ENCODE data around the gene PROSER3. TPM values are rescaled to one million over a fixed set of nuclear protein-coding genes. Genes with fewer than 3 reads are reported as not detected.

Gene PROSER3
- total and polyA plus RNA-seq, 9 donors, result 3.9 to 14.6 (median 11.1) TPM

DNA sequence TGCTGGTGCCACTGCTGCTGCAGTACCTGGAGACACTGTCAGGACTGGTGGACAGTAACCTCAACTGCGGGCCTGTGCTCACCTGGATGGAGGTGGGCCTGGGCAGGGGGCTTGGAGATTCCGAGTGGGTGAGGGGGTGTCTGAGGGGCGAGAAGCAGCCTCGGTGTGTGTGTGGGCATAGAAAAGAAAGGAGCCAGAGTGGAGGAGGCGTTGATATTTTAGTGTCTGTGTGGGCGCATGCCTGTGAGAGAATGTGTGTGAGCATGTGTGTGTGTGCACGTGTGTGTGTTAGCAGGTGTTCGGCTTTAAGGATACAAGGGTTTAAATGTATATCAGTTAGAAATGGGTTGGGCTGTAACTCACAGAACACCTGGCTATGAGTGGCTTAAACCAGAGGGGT, 21.1 kb downstream of the PROSER3 start:
- H3K27me3 ChIP-seq (ENCODE audit: control insufficient read depth, insufficient read depth, low read length), result no peaks in the 10 kb centered on the region
- H3K4me1 ChIP-seq (ENCODE audit: control insufficient read depth, insufficient read depth, low read length), result peaks cover 21% of the 10 kb centered on the region
- 87% methylated on average over 8 of the region's 8 CpGs for WGBS (ENCODE audit: insufficient coverage)
- no peak overlapping the region for H3K4me3 ChIP-seq (ENCODE audit: low read length)
- H3K27ac ChIP-seq (ENCODE audit: low read length), result no peak overlapping the region
- H3K9me3 ChIP-seq (replicated peaks; ENCODE audit: control insufficient read depth, low read depth, low read length), result no peaks in the 10 kb centered on the region
- peaks cover 43% of the 10 kb centered on the region for H3K36me3 ChIP-seq (ENCODE audit: control insufficient read depth, insufficient read depth, low read length)
- DNase-seq, result no peak

DNA sequence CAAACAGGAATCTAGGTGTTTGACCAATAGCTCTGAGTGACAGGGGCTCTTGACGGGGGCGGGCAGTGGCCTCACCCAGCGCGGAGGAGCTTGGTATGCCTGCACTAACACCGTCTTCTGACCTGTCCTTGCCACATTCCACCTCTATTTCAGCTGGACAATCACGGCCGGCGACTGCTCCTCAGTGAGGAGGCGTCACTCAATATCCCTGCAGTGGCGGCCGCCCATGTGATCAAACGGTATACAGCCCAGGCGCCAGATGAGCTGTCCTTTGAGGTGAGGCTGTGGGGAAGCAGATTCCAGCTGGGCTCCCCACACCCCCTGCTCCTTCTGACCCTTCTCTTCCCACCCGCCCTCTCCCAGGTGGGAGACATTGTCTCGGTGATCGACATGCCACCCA, 22.1 kb downstream of the PROSER3 start:
- Histone ChIP-seq H3K27me3 (ENCODE audit: control insufficient read depth, insufficient read depth, low read length) (no peaks in the 10 kb centered on the region), H3K36me3 (ENCODE audit: control insufficient read depth, insufficient read depth, low read length) (peaks cover 46% of the 10 kb centered on the region), H3K27ac (ENCODE audit: low read length) (no peak overlapping the region), H3K9me3 (replicated peaks; ENCODE audit: control insufficient read depth, low read depth, low read length) (no peaks in the 10 kb centered on the region), H3K4me1 (ENCODE audit: control insufficient read depth, insufficient read depth, low read length) (peaks cover 13% of the 10 kb centered on the region), H3K4me3 (ENCODE audit: low read length) (no peak overlapping the region)
- 89% methylated on average over 7 of the region's 16 CpGs for WGBS (ENCODE audit: insufficient coverage)
- no peak for DNase-seq

DNA sequence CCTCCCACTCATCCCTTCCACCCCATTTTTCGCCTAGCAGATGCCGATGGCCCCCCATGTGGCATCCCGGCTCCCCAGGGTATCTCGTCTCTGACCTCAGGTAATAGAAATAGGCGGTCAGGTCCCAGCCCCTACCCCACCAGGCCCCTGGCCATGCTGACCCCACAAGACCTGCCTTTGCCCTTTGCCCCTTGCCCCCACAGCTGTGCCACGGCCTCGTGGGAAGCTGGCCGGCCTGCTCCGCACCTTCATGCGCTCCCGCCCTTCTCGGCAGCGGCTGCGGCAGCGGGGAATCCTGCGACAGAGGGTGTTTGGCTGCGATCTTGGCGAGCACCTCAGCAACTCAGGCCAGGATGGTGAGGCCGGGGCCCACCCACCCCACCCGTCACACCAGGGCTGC, 22.7 kb downstream of the PROSER3 start:
- Histone ChIP-seq H3K9me3 (replicated peaks; ENCODE audit: control insufficient read depth, low read depth, low read length) (no peaks in the 10 kb centered on the region), H3K36me3 (ENCODE audit: control insufficient read depth, insufficient read depth, low read length) (peaks cover 49% of the 10 kb centered on the region)

DNA sequence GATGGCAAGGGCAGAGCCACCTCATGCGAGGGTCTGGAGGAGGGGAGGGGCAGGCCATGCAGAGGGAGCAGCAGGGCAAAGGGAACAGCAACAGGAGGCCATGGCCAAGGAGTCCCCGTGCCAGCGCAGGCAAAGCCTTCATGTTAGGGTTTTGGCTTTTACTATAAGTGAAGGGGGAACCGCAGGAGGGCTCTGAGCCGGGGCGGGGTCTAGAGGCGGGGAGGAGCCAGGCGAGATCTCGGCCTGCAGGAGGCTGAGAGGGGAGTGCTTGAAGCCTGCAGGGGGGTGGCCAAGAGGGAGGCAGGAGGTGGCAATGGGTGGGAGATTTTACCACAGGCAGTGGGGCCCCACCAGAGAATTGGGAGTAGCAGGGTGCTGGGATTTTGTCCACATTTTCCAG, 23.7 kb downstream of the PROSER3 start:
- Histone ChIP-seq H3K4me1 (ENCODE audit: control insufficient read depth, insufficient read depth, low read length) (peaks cover 6% of the 10 kb centered on the region), H3K27me3 (ENCODE audit: control insufficient read depth, insufficient read depth, low read length) (no peaks in the 10 kb centered on the region), H3K27ac (ENCODE audit: low read length) (no peak overlapping the region), H3K9me3 (replicated peaks; ENCODE audit: control insufficient read depth, low read depth, low read length) (no peaks in the 10 kb centered on the region), H3K4me3 (ENCODE audit: low read length) (no peak overlapping the region), H3K36me3 (ENCODE audit: control insufficient read depth, insufficient read depth, low read length) (peaks cover 49% of the 10 kb centered on the region)
- 58% methylated on average over 8 of the region's 9 CpGs for WGBS (ENCODE audit: insufficient coverage)
- DNase-seq, result no peak

More for the DNA sequence above, 22.7 kb downstream of the PROSER3 start:
- no peak for DNase-seq
- WGBS (ENCODE audit: insufficient coverage), result 94% methylated on average over 15 of the region's 20 CpGs
- no peak overlapping the region for H3K4me3 ChIP-seq (ENCODE audit: low read length)
- peaks cover 12% of the 10 kb centered on the region for H3K4me1 ChIP-seq (ENCODE audit: control insufficient read depth, insufficient read depth, low read length)
- H3K27ac ChIP-seq (ENCODE audit: low read length), result no peak overlapping the region
- H3K27me3 ChIP-seq (ENCODE audit: control insufficient read depth, insufficient read depth, low read length), result no peaks in the 10 kb centered on the region

DNA sequence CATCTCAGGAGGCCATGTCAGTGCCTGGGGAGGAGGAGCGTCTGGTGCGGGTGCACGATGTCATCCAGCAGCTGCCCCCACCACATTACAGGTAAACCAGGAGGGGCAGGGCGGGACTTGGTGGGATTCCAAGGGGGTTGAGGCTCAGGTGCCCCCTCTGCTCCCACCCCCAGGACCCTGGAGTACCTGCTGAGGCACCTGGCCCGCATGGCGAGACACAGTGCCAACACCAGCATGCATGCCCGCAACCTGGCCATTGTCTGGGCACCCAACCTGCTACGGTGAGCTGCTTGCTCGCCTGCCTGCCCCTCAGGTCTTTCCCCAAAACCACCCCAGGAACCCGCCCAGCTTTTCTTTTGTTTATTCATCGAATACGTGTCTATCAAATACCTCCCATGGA, 24.6 kb downstream of the PROSER3 start:
- no peaks in the 10 kb centered on the region for H3K9me3 ChIP-seq (replicated peaks; ENCODE audit: control insufficient read depth, low read depth, low read length)
- WGBS (ENCODE audit: insufficient coverage), result 98% methylated on average over 8 of the region's 12 CpGs
- H3K36me3 ChIP-seq (ENCODE audit: control insufficient read depth, insufficient read depth, low read length), result peaks cover 48% of the 10 kb centered on the region
- no peak overlapping the region for H3K27ac ChIP-seq (ENCODE audit: low read length)
- DNase-seq, result no peak
- no peaks in the 10 kb centered on the region for H3K27me3 ChIP-seq (ENCODE audit: control insufficient read depth, insufficient read depth, low read length)
- H3K4me1 ChIP-seq (ENCODE audit: control insufficient read depth, insufficient read depth, low read length), result no peaks in the 10 kb centered on the region
- no peak overlapping the region for H3K4me3 ChIP-seq (ENCODE audit: low read length)

DNA sequence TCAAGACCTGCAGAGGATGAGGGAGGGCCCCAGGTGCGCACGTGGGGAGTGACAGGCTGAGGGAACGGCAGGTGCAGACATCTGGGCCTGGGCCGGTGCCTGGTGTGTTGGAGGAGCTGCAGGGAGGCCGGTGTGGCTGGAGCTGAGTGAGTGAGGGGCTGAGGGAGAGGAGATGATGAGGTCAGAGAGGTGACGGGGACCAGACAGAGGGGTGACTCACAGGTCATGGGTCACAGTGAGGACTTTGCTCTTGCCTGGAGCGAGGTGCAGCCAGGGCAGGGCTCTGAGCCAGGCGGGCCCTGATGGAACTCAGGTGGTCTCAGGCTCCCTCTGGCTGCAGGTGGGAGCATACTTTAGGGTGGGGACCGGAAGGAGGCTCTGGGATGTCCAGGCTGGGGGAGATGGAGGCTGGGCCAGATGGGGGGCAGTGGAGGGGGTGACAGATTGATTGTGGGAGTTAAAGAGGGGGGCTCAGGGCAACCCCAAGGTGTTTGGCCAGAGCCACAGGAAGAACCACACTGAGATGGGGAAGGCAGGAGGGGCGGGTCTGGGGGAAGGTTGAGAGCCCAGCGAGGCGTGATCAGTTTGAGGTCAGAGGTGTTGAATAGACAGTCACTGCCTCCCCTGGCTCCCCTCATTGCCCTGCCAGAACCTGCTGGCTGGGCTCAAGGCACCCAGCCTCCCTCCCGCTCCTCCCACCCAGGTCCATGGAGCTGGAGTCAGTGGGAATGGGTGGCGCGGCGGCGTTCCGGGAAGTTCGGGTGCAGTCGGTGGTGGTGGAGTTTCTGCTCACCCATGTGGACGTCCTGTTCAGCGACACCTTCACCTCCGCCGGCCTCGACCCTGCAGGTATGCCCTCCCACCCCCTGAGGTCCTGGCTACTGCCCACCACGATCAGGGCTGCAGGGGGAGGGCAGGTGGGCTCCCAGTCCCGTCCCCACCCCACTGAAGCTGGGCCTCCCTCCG, 25.8 kb downstream of the PROSER3 start:
- Histone ChIP-seq H3K36me3 (ENCODE audit: control insufficient read depth, insufficient read depth, low read length) (peaks cover 40% of the 10 kb centered on the region), H3K27ac (ENCODE audit: low read length) (no peak overlapping the region), H3K27me3 (ENCODE audit: control insufficient read depth, insufficient read depth, low read length) (no peaks in the 10 kb centered on the region), H3K9me3 (replicated peaks; ENCODE audit: control insufficient read depth, low read depth, low read length) (no peaks in the 10 kb centered on the region), H3K4me3 (ENCODE audit: low read length) (no peak overlapping the region), H3K4me1 (ENCODE audit: control insufficient read depth, insufficient read depth, low read length) (no peaks in the 10 kb centered on the region)
- WGBS (ENCODE audit: insufficient coverage), result 67% methylated on average over 20 of the region's 28 CpGs
- DNase-seq, result peak; percentile 4

DNA sequence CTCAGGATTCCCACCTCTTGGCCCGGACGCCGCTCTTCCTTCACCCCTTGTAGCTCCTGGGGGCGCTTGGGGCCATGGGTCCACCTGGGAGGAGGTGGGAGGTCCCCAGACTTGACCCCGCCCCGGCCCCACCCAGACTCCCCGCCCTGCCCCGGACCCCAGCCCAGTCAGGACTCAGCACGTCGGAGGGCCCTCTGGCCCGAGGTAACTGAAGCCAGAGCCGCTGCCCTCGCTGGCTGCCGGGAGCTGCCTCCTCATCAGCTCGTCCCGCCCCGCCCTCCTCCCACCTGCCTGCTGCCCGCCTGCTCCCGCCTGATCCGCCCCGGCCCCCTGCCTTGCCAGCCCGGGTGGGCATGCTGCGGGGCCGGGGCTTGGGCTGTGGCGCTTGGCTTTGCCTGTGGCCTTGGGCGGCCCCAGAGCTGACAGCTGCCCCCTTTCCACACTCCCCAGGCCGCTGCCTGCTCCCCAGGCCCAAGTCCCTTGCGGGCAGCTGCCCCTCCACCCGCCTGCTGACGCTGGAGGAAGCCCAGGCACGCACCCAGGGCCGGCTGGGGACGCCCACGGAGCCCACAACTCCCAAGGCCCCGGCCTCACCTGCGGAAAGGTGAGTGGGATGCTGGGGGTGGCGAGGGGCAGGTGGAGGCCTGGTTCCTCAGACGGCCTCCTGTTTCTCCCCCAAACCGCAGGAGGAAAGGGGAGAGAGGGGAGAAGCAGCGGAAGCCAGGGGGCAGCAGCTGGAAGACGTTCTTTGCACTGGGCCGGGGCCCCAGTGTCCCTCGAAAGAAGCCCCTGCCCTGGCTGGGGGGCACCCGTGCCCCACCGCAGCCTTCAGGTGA, 26.7 kb downstream of the PROSER3 start:
- H3K9me3 ChIP-seq (replicated peaks; ENCODE audit: control insufficient read depth, low read depth, low read length), result no peaks in the 10 kb centered on the region
- peak; percentile 1 for DNase-seq
- no peak overlapping the region for H3K4me3 ChIP-seq (ENCODE audit: low read length)
- H3K27ac ChIP-seq (ENCODE audit: low read length), result no peak overlapping the region
- no peaks in the 10 kb centered on the region for H3K4me1 ChIP-seq (ENCODE audit: control insufficient read depth, insufficient read depth, low read length)
- WGBS (ENCODE audit: insufficient coverage), result 60% methylated on average over 35 of the region's 45 CpGs
- H3K27me3 ChIP-seq (ENCODE audit: control insufficient read depth, insufficient read depth, low read length), result no peaks in the 10 kb centered on the region
- peaks cover 35% of the 10 kb centered on the region for H3K36me3 ChIP-seq (ENCODE audit: control insufficient read depth, insufficient read depth, low read length)

DNA sequence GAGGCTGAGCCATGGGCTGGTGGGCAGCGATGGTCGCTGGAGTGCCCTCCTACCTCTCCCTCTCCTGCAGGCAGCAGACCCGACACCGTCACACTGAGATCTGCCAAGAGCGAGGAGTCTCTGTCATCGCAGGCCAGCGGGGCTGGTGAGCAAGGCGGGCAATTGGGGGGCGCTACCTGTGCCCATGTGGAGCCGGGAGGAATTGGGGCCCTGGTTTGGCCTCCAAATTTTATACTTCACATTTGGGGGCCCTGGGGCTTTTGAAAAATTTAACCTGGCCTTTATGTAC, 27.3 kb downstream of the PROSER3 start:
- WGBS (ENCODE audit: insufficient coverage), result 79% methylated on average over 5 of the region's 10 CpGs
- Histone ChIP-seq H3K4me1 (ENCODE audit: control insufficient read depth, insufficient read depth, low read length) (no peaks in the 10 kb centered on the region), H3K27me3 (ENCODE audit: control insufficient read depth, insufficient read depth, low read length) (no peaks in the 10 kb centered on the region), H3K27ac (ENCODE audit: low read length) (no peak overlapping the region), H3K36me3 (ENCODE audit: control insufficient read depth, insufficient read depth, low read length) (peaks cover 32% of the 10 kb centered on the region), H3K4me3 (ENCODE audit: low read length) (no peak overlapping the region), H3K9me3 (replicated peaks; ENCODE audit: control insufficient read depth, low read depth, low read length) (no peaks in the 10 kb centered on the region)
- DNase-seq, result peak; percentile 1

DNA sequence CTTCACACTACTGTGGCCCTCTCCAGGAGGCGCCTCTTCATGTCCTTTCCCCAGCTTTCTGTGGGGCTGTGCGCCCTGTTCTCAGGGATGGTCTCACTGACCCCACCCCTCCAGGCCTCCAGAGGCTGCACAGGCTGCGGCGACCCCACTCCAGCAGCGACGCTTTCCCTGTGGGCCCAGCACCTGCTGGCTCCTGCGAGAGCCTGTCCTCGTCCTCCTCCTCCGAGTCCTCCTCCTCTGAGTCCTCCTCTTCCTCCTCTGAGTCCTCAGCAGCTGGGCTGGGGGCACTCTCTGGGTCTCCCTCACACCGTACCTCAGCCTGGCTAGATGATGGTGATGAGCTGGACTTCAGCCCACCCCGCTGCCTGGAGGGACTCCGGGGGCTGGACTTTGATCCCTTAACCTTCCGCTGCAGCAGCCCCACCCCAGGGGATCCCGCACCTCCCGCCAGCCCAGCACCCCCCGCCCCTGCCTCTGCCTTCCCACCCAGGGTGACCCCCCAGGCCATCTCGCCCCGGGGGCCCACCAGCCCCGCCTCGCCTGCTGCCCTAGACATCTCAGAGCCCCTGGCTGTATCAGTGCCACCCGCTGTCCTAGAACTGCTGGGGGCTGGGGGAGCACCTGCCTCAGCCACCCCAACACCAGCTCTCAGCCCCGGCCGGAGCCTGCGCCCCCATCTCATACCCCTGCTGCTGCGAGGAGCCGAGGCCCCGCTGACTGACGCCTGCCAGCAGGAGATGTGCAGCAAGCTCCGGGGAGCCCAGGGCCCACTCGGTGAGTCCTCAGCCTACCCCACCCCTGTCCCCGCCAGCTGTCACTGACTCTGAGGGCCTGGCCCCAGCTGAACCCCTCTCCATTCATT, 28.6 kb downstream of the PROSER3 start:
- peaks cover 22% of the 10 kb centered on the region for H3K36me3 ChIP-seq (ENCODE audit: control insufficient read depth, insufficient read depth, low read length)
- DNase-seq, result peak; percentile 1

More for the DNA sequence above, 28.6 kb downstream of the PROSER3 start:
- Histone ChIP-seq H3K27ac (ENCODE audit: low read length) (no peak overlapping the region), H3K4me1 (ENCODE audit: control insufficient read depth, insufficient read depth, low read length) (no peaks in the 10 kb centered on the region), H3K4me3 (ENCODE audit: low read length) (no peak overlapping the region), H3K9me3 (replicated peaks; ENCODE audit: control insufficient read depth, low read depth, low read length) (no peaks in the 10 kb centered on the region), H3K27me3 (ENCODE audit: control insufficient read depth, insufficient read depth, low read length) (no peaks in the 10 kb centered on the region)
- WGBS (ENCODE audit: insufficient coverage), result 78% methylated on average over 26 of the region's 31 CpGs

All from muscle of leg (tissue), 11 donors.